UCSD-AML1 (cell line): ENCODE measurements around the gene IQCM.

Experiments
- DNase-seq: peaks from one replicate; lab custom pipeline; 2025; ENCODE audit not compliant: unreplicated experiment; lab: John Stamatoyannopoulos, UW

IQCM gene

DNA sequence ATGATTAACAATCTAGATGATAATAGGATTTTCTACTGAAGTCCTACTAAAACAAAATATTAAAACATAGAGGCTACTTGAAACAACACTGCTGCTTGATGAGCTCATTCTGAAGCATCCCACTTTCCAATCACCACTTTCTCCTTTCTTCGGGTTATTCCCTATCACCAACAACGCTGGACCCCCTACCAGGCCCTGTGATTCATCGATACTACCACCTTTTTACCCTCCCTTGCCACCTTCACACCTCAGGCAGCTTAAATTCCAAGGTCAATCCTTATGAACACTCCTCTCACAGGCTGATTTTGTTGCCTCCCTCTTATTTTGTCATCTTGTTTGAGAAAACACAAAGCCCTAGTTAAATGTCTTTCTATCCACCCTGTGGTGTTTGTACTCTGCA is 102.6 kb downstream of the IQCM start:
- DNase-seq: no peak

DNA sequence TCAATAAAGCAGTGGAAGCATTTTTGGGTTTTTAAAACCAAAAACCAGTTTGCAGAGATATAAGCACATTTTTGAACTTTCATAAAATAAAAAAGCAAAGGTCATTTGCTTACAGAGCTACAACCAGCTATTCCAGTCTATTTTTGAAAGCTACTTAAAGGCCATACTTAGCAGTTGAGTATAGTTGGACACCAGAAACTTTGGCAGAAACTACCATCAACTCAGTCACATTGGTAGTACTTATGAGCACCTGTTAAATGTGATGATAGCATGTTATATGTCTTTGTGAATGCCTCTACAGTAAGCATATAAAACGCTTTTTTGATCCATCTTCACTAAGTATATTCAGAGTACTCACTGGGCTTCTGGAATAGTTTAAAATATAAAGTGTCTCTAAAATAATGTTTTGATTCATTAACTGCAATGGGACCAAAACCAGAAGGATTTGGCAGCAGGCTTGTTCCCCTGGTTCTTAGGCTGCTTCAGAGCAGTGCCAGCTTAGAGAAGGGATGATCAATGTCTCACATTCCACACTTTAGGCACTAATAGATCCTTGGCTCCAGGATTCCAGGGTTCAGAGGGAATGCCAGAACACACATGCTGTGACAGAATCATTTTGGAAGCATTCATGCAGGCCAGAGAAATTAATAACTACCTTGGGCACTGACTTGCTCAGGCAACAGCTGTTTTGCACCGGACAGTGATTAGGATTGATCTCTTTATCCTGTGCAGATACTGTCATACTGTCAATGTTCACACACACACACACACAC is 103.9 kb downstream of the IQCM start:
- no peak for DNase-seq

DNA sequence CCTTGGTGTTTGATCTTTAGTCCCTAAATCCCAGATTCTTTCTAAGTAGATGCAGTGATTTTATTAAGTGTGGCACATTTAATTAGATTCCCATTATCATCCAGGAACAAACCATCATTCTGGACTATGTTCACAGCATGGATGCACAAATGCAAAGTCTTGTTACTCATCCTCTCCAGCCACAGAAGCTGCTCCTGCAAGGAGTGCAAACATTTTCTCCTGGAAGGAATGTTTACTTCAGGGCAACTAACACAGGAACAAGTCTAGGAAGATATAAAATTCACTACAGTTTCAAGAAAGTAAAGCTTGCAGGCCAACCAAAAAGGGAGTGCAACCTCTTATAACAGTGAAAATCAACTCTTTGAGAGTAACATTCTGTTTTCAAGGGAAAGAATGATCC is 106.0 kb downstream of the IQCM start:
- no peak for DNase-seq

- no peak for DNase-seq
Measured at GRCh38 chr4:149708513-149709130, 107.0 kb downstream of the IQCM start.

- DNase-seq: no peak
Measured at GRCh38 chr4:149707862-149708261, 107.8 kb downstream of the IQCM start.

DNA sequence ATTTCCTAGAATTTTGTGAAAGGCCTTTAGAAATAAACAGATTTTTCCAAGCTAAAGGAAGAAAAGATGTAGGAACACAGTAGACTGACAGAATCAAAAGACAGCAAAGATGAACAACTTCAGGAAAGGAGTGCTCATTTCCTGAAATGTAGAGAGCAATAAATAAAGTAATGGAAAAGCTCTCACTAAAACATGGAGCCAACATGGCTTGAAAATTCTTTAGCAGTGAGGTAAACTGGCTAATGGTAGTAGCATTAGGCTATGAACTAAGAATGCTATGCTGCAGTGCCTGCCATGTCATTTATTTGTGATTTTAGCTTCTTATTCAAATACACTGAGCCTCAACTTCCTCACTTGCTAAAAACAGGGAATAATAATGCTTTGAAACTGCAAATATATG is 108.7 kb downstream of the IQCM start:
- no peak for DNase-seq

- DNase-seq: no peak
Measured at GRCh38 chr4:149702414-149703293, 113.0 kb downstream of the IQCM start.

DNA sequence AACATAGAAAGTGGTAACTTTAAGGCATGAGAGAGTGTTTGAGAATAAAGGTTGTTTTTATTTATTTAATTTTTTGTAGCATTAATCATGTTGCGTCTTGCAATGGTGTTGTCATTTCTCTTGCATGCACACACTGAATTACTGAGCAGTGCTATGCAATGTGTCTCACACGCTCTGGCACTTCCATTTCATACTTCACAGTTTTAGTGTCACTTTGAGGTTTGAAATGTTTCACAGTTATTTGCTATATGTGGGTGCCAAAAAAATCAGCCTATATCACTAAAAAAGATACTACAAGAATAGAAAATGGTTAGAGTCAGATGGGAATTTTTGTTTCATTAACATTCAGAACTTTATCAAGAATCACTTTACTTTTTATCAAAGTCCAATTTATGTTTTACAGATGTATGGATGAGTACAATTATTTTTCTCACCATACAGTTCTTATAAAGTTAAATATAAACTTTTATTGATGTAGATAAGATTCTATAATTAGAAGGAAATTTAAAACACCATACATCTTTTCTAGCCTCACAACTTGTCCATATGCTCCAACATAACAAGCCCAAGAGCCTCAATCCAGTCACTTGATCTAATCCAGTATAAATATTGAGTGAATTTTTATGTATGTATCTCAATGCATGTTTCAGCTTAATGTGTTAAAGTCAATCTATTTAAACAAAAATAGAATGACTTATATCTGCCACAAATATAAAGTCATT is 114.0 kb downstream of the IQCM start:
- DNase-seq: no peak

DNA sequence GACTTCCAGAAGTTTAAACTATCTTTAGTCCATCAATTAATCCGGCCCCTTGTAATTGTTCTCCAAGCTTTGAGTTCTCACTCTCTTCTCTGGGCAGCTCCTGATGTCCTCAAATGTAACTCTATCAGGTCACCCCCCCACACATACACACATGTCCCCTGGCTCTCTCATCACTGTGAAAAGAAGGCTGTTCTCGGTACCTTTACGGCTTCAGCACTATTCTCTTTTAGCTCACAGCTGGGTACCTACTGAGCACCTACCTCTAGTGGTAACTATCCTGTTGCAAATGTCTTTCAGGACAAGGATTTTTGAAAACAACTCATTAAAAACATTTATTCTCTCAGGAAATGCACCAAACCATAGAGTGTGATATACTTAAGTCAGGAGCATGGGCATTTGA is 115.4 kb downstream of the IQCM start:
- no peak for DNase-seq

DNA sequence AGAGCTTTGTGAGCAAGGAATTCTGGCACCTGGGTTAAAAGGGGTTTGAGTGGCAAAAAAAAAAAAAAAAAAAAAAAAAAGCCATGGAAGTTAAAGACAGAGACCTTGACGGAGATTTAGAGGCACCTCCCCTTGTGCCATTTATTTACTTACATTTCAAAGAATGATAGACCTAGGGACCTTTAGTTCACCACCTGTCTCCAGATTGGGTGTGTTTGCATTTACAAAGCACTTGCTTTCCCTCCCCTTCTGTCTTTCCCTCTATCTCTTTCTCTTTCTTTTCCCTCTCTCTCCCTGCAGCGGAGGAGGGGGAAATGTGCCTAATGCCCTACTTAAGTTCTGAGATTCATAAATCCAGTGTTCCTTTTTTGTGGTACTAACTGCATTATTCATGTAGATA is 116.0 kb downstream of the IQCM start:
- DNase-seq: no peak

DNA sequence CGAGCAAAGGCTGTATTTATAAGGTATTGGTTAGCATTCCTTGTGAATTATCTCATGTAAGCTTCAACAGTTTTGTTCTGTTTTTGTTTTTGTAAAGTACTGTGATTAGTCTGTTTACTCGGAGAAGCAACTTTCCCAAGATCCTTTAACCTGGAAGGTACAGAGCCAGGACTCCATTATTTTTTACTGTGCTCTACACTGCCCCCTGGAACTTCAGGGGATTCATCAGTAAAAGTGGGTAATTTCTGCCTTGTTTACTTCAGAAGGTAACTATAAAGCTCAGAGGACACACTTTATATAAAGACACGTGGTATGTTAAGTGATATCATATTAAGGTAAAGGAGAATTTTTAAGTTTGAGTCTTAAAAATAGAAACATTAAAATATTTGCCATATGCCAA is 124.9 kb downstream of the IQCM start:
- DNase-seq: no peak

DNA sequence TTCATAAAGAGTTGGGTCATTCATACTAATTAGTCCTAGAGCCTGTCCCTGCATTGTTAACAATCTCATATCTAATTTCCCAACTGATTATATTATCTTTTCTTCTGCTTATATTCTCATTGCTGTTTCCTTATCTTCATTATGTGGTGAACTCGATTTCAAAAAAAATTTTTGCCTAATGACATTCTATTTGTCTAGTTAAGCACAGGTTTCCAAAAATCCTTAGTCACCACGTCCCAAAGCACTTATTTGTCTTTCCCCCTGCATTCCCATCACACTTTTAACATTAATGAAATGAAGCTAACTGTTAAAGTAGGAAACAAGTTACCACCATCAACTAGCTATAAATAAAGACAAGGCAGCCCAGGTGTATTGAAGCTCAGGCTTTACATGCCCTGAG is 131.1 kb downstream of the IQCM start:
- no peak for DNase-seq

- DNase-seq: no peak
Measured at GRCh38 chr4:149676076-149676475, 139.6 kb downstream of the IQCM start.

DNA sequence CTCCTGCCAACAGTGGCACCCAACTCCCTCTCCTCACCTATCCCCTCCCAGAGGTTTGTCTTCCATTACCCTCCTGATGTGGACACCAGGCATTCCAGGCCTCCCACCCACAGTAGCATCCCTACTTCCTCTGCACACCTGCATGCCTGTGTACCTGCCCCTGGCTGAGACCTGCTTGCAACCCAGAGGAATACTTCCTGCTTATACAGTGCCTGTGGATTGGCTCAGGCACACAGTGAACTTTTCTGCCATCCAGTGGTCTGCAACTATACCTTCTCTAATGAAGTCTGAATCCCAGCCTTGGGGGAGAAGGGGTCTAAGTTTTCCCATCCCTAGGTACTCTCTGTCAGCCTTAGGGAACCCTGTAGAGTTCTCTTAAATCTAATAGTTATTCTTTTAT is 169.9 kb downstream of the IQCM start:
- DNase-seq: no peak

GRCh38 chr4:149638073-149638472 is 177.6 kb downstream of the IQCM start:
- DNase-seq: no peak

DNA sequence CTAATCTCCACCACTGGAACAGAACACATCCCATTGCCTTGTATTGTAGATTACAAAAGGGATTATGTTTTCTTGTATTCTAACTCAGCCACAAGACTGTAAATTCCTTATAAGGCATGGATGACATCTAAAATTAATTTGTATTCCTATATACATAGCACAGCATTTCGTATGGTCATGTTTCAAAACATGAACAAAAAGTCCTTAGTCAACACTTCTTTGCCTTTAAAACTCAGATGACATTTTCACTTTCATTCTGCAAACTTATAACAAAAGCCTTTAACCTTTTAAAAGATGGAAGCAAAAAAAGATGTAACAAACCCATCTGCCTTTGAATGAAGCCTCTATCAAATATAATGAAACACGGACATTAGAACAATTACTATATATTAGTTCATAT is 181.3 kb downstream of the IQCM start:
- DNase-seq: no peak

DNA sequence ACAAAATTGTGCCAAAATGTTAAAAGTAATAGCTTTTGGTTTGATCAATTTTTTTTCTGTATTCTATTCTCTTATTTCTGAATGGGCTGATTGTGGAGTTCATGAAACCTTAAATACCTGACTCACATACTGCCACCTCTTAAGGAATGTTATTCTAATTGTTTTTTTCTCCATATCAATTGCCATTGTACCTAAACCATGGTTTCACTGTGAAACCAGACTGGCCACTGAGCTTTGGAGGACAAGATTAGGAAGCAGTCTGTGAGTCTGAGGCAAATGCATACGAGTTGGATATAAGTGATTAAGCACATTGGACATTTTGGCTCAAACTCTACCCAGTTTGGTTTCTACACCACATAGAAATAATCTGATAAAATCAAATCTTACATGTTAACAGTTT is 184.0 kb downstream of the IQCM start:
- DNase-seq: no peak

DNA sequence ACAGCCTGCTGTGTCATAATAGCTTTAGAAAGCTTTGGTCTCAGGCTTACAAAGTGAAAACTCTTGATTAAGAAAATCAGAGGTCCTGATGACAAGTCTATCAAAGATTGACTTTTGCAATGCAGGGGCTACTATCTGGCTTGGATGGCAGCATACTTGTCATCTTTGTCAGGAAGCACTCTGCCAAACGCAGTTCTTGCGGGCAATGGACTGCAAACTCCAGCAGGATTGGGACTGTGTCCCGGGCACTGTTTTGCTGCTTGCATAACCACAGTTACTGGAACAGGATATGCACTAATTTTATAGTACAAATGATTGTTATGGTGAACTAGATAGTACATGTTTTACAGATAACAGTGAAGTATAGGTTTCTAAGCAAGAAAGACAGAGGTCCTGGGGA is 185.6 kb downstream of the IQCM start:
- DNase-seq: no peak

DNA sequence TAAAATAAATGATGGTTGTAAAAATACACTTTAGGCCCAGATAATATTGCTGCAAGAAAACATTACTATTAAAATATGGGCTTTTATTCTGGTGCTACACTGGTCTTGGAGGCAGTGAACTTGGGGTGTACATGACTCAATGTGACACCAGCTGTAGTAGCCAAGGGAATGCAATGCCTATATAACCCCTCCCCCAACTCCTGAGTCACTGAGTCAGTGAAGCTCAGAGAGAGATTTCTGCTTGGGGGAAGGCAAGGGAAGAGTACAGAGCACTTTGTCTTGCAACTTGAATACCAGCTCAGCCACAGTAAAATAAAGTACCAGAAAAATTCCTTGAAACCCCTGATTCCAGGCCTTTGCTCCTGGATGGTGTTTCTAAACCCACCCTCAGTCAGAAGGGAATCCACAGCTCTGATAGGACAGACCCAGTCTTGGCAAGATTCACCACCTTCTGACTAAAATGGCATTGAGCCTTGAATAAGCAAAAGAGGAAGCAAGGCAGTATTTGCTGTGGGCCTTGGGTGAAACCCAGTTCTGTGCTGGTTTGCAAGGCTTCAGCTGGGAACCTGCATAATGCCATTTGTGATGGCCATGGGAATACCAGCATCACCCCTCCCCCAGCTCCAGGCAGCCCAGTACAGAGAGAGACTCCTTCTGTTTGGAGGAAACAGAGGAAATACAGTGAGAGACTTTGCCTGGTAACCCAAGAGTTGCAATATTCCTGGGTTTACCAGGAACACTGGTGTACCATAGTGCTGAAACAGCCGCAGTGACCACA is 209.9 kb downstream of the IQCM start:
- DNase-seq: no peak

GRCh38 chr4:149604827-149605226 is 210.8 kb downstream of the IQCM start:
- DNase-seq: no peak

GRCh38 chr4:149595500-149595899 is 220.1 kb downstream of the IQCM start:
- no peak for DNase-seq
